GM18502 (cell line): ENCODE data around the gene ELOF1.
"Not testable (repeated sequence)": the region's sequence is repeated elsewhere in the genome, so short reads cannot be mapped to it uniquely, and the experiment has no call there.

Experiments used
- ATAC-seq: cut with Tn5 transposase; IDR thresholded peaks from one replicate; pipeline ENCODE4 v1.9.1; 2021; ENCODE audit warnings: mild to moderate bottlenecking; ENCODE audit not compliant: unreplicated experiment, poor library complexity

Gene ELOF1

GRCh38 chr19:11573354-11573753, 14.3 kb upstream of the ELOF1 start:
- not testable (repeated sequence) for ATAC-seq

- ATAC-seq = no peak
Measured at GRCh38 chr19:11570039-11570462, 11.0 kb upstream of the ELOF1 start.

GRCh38 chr19:11566164-11566563, 7.1 kb upstream of the ELOF1 start:
- no peak for ATAC-seq

GRCh38 chr19:11565649-11565980, 6.6 kb upstream of the ELOF1 start:
- not testable (repeated sequence) for ATAC-seq

- not testable (repeated sequence) for ATAC-seq
Measured at GRCh38 chr19:11564082-11564807, 5.2 kb upstream of the ELOF1 start.

GRCh38 chr19:11563532-11563931, 4.5 kb upstream of the ELOF1 start:
- no peak for ATAC-seq

- no peak for ATAC-seq
Measured at GRCh38 chr19:11560404-11561051, 1.5 kb upstream of the ELOF1 start.

GRCh38 chr19:11556634-11557420, 2.2 kb downstream of the ELOF1 start:
- ATAC-seq = no peak

GRCh38 chr19:11555246-11555645, 3.8 kb downstream of the ELOF1 start:
- no peak for ATAC-seq

- ATAC-seq = no peak
Measured at GRCh38 chr19:11554160-11554559, 4.9 kb downstream of the ELOF1 start.

- ATAC-seq = no peak
Measured at GRCh38 chr19:11552666-11553372, 6.2 kb downstream of the ELOF1 start.

- no peak for ATAC-seq
Measured at GRCh38 chr19:11551603-11552235, 7.3 kb downstream of the ELOF1 start.

- ATAC-seq = no peak
Measured at GRCh38 chr19:11550265-11550664, 8.8 kb downstream of the ELOF1 start.

GRCh38 chr19:11549386-11549953, 9.6 kb downstream of the ELOF1 start:
- ATAC-seq = no peak

GRCh38 chr19:11547929-11548700, 10.9 kb downstream of the ELOF1 start:
- ATAC-seq = no peak

GRCh38 chr19:11541238-11541637, 17.8 kb downstream of the ELOF1 start:
- ATAC-seq = no peak

GRCh38 chr19:11540645-11541044, 18.4 kb downstream of the ELOF1 start:
- no peak for ATAC-seq

- no peak for ATAC-seq
Measured at GRCh38 chr19:11539495-11540365, 19.3 kb downstream of the ELOF1 start.
